Ovary (tissue), 9 donors: ENCODE data around the gene SOX15. TPM values are rescaled to one million over a fixed set of nuclear protein-coding genes. Genes with fewer than 3 reads are reported as not detected.

ENCODE experiments used
- DNase-seq, 5 donors: peaks; one replicate each; pipeline ENCODE4 v3.0.0-alpha.2; 2019 to 2020
- H3K27ac ChIP-seq, 2 donors: fragments of 200-600 bp; one replicate each; pipeline versions ENCODE4 v1.5.1 to v1.8.0; 2019 to 2022
- H3K27me3 ChIP-seq: fragments of 200-600 bp; one replicate; pipeline ENCODE4 v1.8.0; 2022
- H3K36me3 ChIP-seq: fragments of 200-600 bp; sonication (generic); one replicate; pipeline ENCODE4 v1.5.1; 2019
- H3K4me1 ChIP-seq: one replicate; pipeline ENCODE4 v1.8.1; 2013; ENCODE audit warnings: mild to moderate bottlenecking, moderate library complexity; ENCODE audit not compliant: insufficient read depth
- H3K4me3 ChIP-seq: fragments of 200-600 bp; sonication (generic); one replicate; pipeline ENCODE4 v1.5.1; 2017
- H3K9me3 ChIP-seq, 2 donors: fragments of 200-600 bp in 1 of 2; sonication (generic) in 1 of 2; one replicate each; pipeline versions ENCODE4 v1.5.1 to v1.8.1; 2013 to 2019; ENCODE audit warnings: mild to moderate bottlenecking in 1 of 2, moderate library complexity in 1 of 2
- CTCF ChIP-seq, 3 donors: fragments of 450-650 bp in 2 of 3; fragments of 200-600 bp in 1 of 3; IDR thresholded peaks; one replicate each; pipeline versions ENCODE4 v1.5.1 to v1.8.0; 2016 to 2022; ENCODE audit warnings: antibody characterized with exemption in 3 of 3, mild to moderate bottlenecking in 1 of 3
- EP300 ChIP-seq: sonication (generic); formaldehyde crosslinking; IDR thresholded peaks from one replicate; pipeline ENCODE4 v1.6.1; 2017; ENCODE audit warnings: antibody characterized with exemption
- POLR2A ChIP-seq: fragments of 450-650 bp; IDR thresholded peaks from one replicate; pipeline ENCODE4 v1.6.1; 2017; ENCODE audit warnings: antibody characterized with exemption, mild to moderate bottlenecking, moderate library complexity
- WGBS, 3 donors: extraction: QIAGEN DNeasy Blood & Tissue Kit in 1 of 3; methylation state at CpG; one replicate each; pipeline versions ENCODE4 v1.1.5 to v1.1.7; 2013 to 2017; 5-methylcytosine and 5-hydroxymethylcytosine counted together
- intact Hi-C, 4 donors: fragments of 100-400 bp; cut with DNase I; formaldehyde crosslinking; loops; one replicate each; pipeline versions ENCODE4 v1.11.0 to v1.15.1; 2022 to 2023
- polyA plus RNA-seq, 2 donors: library from polyadenylated mRNA; stranded (reverse); fragments of 200-250 nt in 1 of 2; fragments of 350-450 nt in 1 of 2; fragmentation: Illumina TruSeq in 1 of 2; extraction: RNeasy Lipid Tissue Mini Kit (QIAGEN cat#74804) in 1 of 2; gene quantifications; one replicate each; pipeline ENCODE4 v1.2.3, GENCODE V29; 2013 to 2014
- total RNA-seq, 7 donors: library from RNA; depleted of rRNA in 2 of 7; stranded (reverse); fragments of >200 nt in 2 of 7; fragmentation: NEBNext Ultra II Directional in 3 of 7; extraction: Animal tissue kit (Norgen Biotek cat#: 25700) in 3 of 7; gene quantifications; one replicate each; pipeline versions ENCODE4 v1.1.0 to v1.2.4, GENCODE V29; 2016 to 2023
- donor health status: DM: no; HTN: no; CAD: no; lungs with moderate emphysema.
- donor health status: DM: no; HTN: no; CAD: no.
- donor health status: Bipolar disorder and iron deficiency.
- donor health status: DM: yes; HTN: yes; CAD: no.
- donor health status: DM: no; HTN: no; CAD: no.
- donor health status: DM: yes; HTN: yes; CAD: no.

The SOX15 gene
- total and polyA plus RNA-seq, 9 donors, result 2.7 to 17.3 (median 9.6) TPM

GRCh38 chr17:7632492-7632894 is 42.6 kb upstream of the SOX15 start:
- peak in 1 of 5 donors; percentile 60 for DNase-seq
- TF ChIP-seq EP300 (no peak), POLR2A (no peak), CTCF (IDR thresholded peaks at IDR 0.05) (peak in 1 of 3 donors; percentile 14)
- no peaks in the 10 kb centered on the region for H3K36me3 ChIP-seq
- intact Hi-C loops, result loop anchor here in 3 of 4 donors (5.0 kb wide), 1 partner anchor 55 kb away; the partner anchor contains the start of genes TP53 (in 3 of the 3) and WRAP53 (in 3 of the 3)
- H3K4me3 ChIP-seq, result no peak overlapping the region
- no peaks in the 10 kb centered on the region for H3K27me3 ChIP-seq
- H3K27ac ChIP-seq, result no peak overlapping the region
- 56 to 57% (median 57%) methylated on average over 6 of the region's 6 CpGs for WGBS, 3 donors
- no peaks in the 10 kb centered on the region for H3K9me3 ChIP-seq
- H3K4me1 ChIP-seq, result peaks cover 4% of the 10 kb centered on the region

- no peaks in the 10 kb centered on the region for H3K9me3 ChIP-seq
- intact Hi-C loops, result loop anchor here in 3 of 4 donors (5.0 kb wide), 1 partner anchor 56 kb away; the partner anchor contains the start of genes TP53 (in 3 of the 3) and WRAP53 (in 3 of the 3)
- WGBS, 3 donors, result 25 to 43% (median 31%) methylated on average over 11 of the region's 11 CpGs
Observed at GRCh38 chr17:7631398-7632380, 41.8 kb upstream of the SOX15 start.

DNA sequence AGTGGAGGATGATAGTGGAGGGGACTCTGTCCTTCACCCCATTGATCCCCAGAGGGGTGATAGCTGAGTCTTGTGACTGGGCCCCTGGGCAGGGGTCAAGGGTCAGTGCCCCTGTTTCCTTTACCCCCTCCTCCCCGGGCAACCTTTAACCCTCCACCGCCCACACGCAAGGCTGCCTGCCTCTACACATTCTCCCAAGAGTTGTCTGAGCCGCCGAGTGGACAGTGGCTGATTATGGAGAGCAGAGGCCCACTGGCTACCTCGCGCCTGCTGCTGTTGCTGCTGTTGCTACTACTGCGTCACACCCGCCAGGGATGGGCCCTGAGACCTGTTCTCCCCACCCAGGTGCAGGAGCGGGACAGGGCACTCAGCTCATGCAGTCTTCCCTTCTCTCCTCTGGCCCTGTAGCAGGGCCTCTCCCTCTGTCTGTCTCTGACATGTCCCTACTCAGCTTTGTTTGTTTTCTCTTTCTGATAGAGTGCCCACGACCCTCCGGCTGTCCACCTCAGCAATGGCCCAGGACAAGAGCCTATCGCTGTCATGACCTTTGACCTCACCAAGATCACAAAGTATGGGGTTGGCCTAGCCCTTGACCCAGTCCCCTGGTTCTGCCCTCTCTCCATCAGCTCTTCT is 40.2 kb upstream of the SOX15 start, which contains the start of gene SHBG:
Gene SHBG (plus strand): TSS at position 197 of the 633 bp plus-strand sequence. CDS start 38 bp downstream, at position 235.
- H3K36me3 ChIP-seq, result no peaks in the 10 kb centered on the region
- no peaks in the 10 kb centered on the region for H3K9me3 ChIP-seq
- H3K4me1 ChIP-seq, result peaks cover 8% of the 10 kb centered on the region
- TF ChIP-seq POLR2A, result no peak
- TF ChIP-seq CTCF (IDR thresholded peaks at IDR 0.05), result no peak
- no peak for TF ChIP-seq EP300
- no peak within 1 kb of the TSS for H3K27ac ChIP-seq
- H3K27me3 ChIP-seq, result no peaks in the 10 kb centered on the region
- DNase-seq, result peak in 2 of 5 donors; percentile 35 to 42
- WGBS, 3 donors, result 78 to 85% (median 79%) methylated on average over 13 of the region's 13 CpGs
- intact Hi-C loops, result loop anchor here (5.0 to 10.0 kb wide), 2 partner anchors 57 to 205 kb away; partner anchors contain the start of genes TP53 (in 3 of the 4), WRAP53 (in 3 of the 4) and KDM6B (in 1 of the 4)
- no peak within 1 kb of the TSS for H3K4me3 ChIP-seq

More at GRCh38 chr17:7631398-7632380, 41.8 kb upstream of the SOX15 start:
- TF ChIP-seq POLR2A (no peak), EP300 (no peak), CTCF (IDR thresholded peaks at IDR 0.05) (no peak)
- no peaks in the 10 kb centered on the region for H3K36me3 ChIP-seq
- peaks cover 4% of the 10 kb centered on the region for H3K4me1 ChIP-seq
- DNase-seq, result no peak
- H3K27ac ChIP-seq, result no peak overlapping the region
- no peak overlapping the region for H3K4me3 ChIP-seq
- no peaks in the 10 kb centered on the region for H3K27me3 ChIP-seq
